ENCODE data around the gene CAPN11. TPM values are rescaled to one million over a fixed set of nuclear protein-coding genes. Genes with fewer than 3 reads are reported as not detected.

Gene CAPN11
- total and polyA plus RNA-seq, 9 of the 15 experiments (the other 6 are each of a cell fraction or from before 2014, with no cell fraction given) = 0.03 to 0.61 (median 0.17) TPM; not detected in 1

- intact Hi-C loops (cut with micrococcal nuclease) = no loop called here
- no peak overlapping the region for H3K4me3 ChIP-seq
These were observed 41.3 kb downstream of the CAPN11 start for GRCh38 chr6:44199883-44200282.

More at GRCh38 chr6:44199883-44200282, 41.3 kb downstream of the CAPN11 start:
- Histone ChIP-seq H3K9ac (ENCODE audit: insufficient read depth in 1 of 2, low read depth in 2 of 2, low read length in 2 of 2) (no peak overlapping the region), H4K20me1 (replicated peaks; ENCODE audit: control insufficient read depth, insufficient read depth, low read length) (no peaks in the 10 kb centered on the region), H3K36me3 (ENCODE audit: control insufficient read depth, insufficient read depth, low read length) (no peaks in the 10 kb centered on the region), H3K9me3 (replicated peaks; ENCODE audit: control insufficient read depth, insufficient read depth, low read depth, low read length) (no peaks in the 10 kb centered on the region), H3K4me2 (ENCODE audit: insufficient read depth, low read length) (no peak overlapping the region), H3K4me1 (replicated peaks in 1 of 2; ENCODE audit: control insufficient read depth in 2 of 2, insufficient read depth in 2 of 2, low read length in 2 of 2) (peaks cover 26 to 39% of the 10 kb centered on the region in 2 experiments), H2AFZ (ENCODE audit: low read depth, low read length) (no peak overlapping the region), H3K79me2 (ENCODE audit: control insufficient read depth, insufficient read depth, low read length) (no peaks in the 10 kb centered on the region), H3K9me1 (ENCODE audit: control insufficient read depth, insufficient read depth, low read length) (no peaks in the 10 kb centered on the region), H3K27ac (ENCODE audit: extremely low read depth, low read depth, low read length) (no peak overlapping the region), H3K27me3 (ENCODE audit: control insufficient read depth in 2 of 2, insufficient read depth in 2 of 2, low read length in 2 of 2) (no peaks in the 10 kb centered on the region)
- no peak for ATAC-seq
- ChIA-PET CTCF (ENCODE audit: low intra/inter-chr PET ratio) (no interaction called here), POLR2A (interaction anchor here (0.7 to 2.9 kb wide), 4 partner anchors 12 to 20 kb away, joined by 3 to 11 read pairs (median 6); no protein-coding TSS in a partner anchor)
- FAIRE-seq = no peak
- 74% methylated on average over 4 of the region's 4 CpGs for WGBS (ENCODE audit: insufficient coverage, low coverage, missing lambda C conversion rate)
- no TSS peak for BruUV-seq (replicated peaks)
- DNase-seq (ENCODE audit: extremely low read depth in 1 of 4, low spot score in 3 of 4) = no peak
- in situ Hi-C loops (cut with MboI) = no loop called here
- no peak for TF ChIP-seq RBBP5 (IDR thresholded peaks at IDR 0.05; ENCODE audit: borderline replicate concordance, insufficient read depth, low read length, poor library complexity, severe bottlenecking)
- TF ChIP-seq KDM4B (IDR thresholded peaks at IDR 0.05; ENCODE audit: borderline replicate concordance in 2 of 2, low read depth in 1 of 2) = no peak
- TF ChIP-seq RBM15 (IDR thresholded peaks at IDR 0.05; ENCODE audit: insufficient read depth, low read length) = no peak
- TF ChIP-seq BRCA1 (IDR thresholded peaks at IDR 0.05) = no peak
- no peak for TF ChIP-seq BRCA1 (CRISPR knock-in tag; IDR thresholded peaks at IDR 0.05)
- no peak for TF ChIP-seq RBM34 (IDR thresholded peaks at IDR 0.05; ENCODE audit: borderline replicate concordance, insufficient read depth, low read length)
- TF ChIP-seq, protein P1, sequence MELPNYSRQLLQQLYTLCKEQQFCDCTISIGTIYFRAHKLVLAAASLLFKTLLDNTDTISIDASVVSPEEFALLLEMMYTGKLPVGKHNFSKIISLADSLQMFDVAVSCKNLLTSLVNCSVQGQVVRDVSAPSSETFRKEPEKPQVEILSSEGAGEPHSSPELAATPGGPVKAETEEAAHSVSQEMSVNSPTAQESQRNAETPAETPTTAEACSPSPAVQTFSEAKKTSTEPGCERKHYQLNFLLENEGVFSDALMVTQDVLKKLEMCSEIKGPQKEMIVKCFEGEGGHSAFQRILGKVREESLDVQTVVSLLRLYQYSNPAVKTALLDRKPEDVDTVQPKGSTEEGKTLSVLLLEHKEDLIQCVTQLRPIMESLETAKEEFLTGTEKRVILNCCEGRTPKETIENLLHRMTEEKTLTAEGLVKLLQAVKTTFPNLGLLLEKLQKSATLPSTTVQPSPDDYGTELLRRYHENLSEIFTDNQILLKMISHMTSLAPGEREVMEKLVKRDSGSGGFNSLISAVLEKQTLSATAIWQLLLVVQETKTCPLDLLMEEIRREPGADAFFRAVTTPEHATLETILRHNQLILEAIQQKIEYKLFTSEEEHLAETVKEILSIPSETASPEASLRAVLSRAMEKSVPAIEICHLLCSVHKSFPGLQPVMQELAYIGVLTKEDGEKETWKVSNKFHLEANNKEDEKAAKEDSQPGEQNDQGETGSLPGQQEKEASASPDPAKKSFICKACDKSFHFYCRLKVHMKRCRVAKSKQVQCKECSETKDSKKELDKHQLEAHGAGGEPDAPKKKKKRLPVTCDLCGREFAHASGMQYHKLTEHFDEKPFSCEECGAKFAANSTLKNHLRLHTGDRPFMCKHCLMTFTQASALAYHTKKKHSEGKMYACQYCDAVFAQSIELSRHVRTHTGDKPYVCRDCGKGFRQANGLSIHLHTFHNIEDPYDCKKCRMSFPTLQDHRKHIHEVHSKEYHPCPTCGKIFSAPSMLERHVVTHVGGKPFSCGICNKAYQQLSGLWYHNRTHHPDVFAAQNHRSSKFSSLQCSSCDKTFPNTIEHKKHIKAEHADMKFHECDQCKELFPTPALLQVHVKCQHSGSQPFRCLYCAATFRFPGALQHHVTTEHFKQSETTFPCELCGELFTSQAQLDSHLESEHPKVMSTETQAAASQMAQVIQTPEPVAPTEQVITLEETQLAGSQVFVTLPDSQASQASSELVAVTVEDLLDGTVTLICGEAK (IDR thresholded peaks at IDR 0.05) = no peak
- TF ChIP-seq, protein P1 (CRISPR knock-in tag; IDR thresholded peaks at IDR 0.05) = no peak
- TF ChIP-seq ZBTB26 (CRISPR knock-in tag; IDR thresholded peaks at IDR 0.05) = no peak
- TF ChIP-seq EHMT2 (IDR thresholded peaks at IDR 0.05) = no peak

Data from K562 (cell line).